ENCODE data around the gene GRM4.
A peak's percentile ranks its signal among the peaks of the same experiment; 100 is the strongest.

Gene GRM4

DNA sequence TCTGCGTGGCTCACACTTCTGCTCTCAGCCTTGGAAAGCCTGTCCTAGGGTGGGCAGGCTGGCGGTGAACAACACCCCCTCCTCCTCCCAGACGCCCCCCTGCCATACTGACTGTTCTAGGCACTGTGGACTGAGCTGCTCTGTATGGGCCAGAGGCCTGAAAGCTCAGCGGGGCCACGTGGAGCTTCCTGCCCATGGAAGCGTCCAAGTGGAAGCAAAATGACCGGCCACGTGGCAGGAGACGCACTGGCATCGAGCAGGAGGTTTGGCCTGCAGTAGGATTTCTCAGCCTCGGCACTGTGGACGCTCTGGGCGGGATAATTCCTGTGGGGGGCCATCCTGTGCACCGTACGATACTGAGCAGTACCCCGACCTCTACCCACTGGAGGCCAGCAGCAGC is 88.7 kb downstream of the GRM4 start:
- no peak overlapping the region for H3K4me3 ChIP-seq (replicated peaks; ENCODE audit: low read depth, low read length)
- TF ChIP-seq, protein P1, sequence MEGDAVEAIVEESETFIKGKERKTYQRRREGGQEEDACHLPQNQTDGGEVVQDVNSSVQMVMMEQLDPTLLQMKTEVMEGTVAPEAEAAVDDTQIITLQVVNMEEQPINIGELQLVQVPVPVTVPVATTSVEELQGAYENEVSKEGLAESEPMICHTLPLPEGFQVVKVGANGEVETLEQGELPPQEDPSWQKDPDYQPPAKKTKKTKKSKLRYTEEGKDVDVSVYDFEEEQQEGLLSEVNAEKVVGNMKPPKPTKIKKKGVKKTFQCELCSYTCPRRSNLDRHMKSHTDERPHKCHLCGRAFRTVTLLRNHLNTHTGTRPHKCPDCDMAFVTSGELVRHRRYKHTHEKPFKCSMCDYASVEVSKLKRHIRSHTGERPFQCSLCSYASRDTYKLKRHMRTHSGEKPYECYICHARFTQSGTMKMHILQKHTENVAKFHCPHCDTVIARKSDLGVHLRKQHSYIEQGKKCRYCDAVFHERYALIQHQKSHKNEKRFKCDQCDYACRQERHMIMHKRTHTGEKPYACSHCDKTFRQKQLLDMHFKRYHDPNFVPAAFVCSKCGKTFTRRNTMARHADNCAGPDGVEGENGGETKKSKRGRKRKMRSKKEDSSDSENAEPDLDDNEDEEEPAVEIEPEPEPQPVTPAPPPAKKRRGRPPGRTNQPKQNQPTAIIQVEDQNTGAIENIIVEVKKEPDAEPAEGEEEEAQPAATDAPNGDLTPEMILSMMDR (IDR thresholded peaks at IDR 0.05; ENCODE audit: low read length, missing control alignments): no peak
- DNase-seq (ENCODE audit: low read depth): no peak

DNA sequence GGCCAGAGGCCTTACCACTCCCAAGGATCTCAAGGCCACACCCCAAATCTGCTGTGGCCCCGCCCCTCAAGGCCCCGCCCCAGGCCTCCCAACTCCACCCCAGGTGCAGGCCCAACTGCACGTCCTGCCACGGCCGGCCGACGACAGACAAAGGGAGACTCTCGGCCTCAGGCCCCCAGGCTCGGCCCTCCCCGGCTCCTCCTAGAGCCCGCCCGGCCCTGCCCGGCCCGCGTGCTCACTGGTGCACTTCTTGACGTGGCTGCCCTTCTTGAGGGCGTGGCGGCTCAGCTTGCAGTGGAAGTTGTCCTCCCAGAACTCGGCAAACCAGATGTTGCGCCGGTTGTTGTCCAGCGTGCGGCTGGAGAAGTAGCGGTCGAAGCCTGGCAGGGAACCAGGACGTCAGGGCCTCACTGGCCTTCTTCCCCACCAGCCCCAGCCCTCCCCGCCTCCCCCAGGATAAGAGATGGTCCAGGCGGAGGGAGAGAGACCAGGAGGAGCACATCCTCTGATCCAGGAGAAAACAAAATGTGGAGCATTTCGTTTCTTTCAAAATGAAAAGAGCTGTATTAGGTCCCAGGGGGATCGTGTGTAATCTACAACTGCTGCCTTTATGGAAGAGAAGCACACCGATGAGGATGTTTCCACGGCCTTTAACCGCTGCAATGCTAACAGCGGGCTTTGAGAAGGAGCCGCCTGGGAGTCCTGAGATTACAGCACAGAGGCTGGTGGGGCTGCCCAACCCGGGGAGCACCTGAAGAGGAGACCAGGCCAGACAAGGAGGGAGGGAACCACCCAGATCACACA is 89.4 kb downstream of the GRM4 start:
- no peak overlapping the region for H3K4me3 ChIP-seq (replicated peaks; ENCODE audit: low read depth, low read length)
- peak; percentile 59 for DNase-seq (ENCODE audit: low read depth)
- TF ChIP-seq, protein P1 (IDR thresholded peaks at IDR 0.05; ENCODE audit: low read length, missing control alignments): no peak

DNA sequence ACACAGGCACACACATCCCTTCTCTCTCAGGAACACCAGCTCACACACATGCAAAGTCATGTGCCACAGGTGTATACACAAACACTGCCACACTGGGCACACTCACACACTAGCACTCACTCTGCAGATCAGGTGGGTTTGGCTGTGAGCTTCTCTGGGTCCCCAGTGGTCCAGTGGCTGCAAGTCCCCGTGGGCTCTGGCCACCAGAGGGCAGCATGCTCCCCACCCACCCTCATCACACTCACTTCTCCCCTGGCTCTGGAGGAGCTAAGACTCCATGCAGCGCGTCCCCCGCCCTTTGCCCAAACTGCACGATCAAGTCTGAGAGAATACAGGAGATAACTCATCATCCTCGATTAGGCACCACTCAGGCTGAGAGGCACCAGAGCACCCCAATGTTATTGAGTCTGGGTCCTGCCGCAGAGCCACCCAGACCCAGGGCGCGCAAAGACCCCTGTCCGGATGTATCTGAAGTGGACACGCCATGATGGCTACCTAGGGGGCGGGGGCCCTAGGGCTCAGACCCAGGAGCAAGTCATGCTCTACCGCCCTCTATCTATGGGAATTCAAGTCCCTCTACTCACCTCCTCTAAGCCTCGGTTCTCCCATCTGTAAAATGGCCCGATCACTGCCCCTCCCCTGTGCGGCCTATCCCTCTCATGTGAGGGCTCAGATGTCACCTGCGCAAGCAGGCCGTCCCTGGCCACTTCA is 90.5 kb downstream of the GRM4 start:
- no peak overlapping the region for H3K4me3 ChIP-seq (replicated peaks; ENCODE audit: low read depth, low read length)
- TF ChIP-seq, protein P1 (IDR thresholded peaks at IDR 0.05; ENCODE audit: low read length, missing control alignments): peak; percentile 86
- DNase-seq (ENCODE audit: low read depth): peak; percentile 65

DNA sequence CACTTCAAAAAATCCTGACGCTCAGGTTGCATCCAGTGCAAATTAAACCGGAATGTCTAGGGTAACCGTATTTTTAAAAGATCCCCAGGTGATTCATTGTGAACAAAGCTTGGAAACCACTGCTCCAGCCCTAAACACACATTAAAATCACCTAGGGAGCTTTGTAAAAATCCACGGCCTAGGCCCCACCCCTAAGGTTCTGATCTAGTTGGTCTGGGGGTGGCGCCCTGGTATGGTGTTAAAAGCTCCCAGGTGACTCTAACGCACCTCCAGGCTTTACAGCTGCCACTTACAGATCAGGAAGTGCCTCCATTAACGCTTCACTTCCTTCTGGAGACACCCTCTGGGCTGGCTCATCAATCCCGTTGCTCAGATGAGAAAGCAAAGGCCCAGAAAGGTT is 92.2 kb downstream of the GRM4 start:
- no peak overlapping the region for H3K4me3 ChIP-seq (replicated peaks; ENCODE audit: low read depth, low read length)
- TF ChIP-seq, protein P1 (IDR thresholded peaks at IDR 0.05; ENCODE audit: low read length, missing control alignments): no peak
- no peak for DNase-seq (ENCODE audit: low read depth)

DNA sequence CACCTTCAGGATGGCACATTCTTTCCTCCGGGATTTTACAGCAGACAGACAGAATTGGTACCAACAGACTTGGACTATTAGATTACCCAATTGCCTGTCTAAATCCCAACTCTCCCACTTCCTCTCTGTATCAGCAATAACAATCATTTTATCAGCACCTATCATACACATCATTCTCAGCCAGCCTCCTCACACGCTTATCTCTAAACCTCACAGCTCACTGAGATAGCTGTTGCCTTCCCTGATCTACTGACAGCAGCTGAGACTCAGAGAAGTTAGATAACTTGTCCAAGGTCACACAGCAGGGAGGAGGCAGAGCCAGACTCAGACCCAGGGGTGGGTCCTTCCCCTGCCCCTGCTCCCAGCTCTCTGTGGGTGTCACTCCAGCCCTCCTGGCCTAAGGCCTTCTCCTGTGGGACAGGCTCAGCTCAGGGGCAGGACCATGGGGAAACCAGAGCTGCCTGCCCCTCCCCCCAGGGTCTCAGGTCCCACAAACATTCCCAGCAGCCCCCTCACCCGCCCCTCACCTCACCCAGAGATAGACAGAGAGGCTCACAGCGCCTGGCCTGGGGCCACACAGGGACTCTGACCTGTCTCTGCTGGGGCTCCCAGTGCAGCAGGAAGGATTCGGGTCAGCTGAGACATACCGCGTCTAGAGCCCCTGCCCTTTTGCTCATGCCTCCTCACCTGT is 92.8 kb downstream of the GRM4 start:
- TF ChIP-seq, protein P1 (IDR thresholded peaks at IDR 0.05; ENCODE audit: low read length, missing control alignments): no peak
- DNase-seq (ENCODE audit: low read depth): no peak
- H3K4me3 ChIP-seq (replicated peaks; ENCODE audit: low read depth, low read length): no peak overlapping the region

DNA sequence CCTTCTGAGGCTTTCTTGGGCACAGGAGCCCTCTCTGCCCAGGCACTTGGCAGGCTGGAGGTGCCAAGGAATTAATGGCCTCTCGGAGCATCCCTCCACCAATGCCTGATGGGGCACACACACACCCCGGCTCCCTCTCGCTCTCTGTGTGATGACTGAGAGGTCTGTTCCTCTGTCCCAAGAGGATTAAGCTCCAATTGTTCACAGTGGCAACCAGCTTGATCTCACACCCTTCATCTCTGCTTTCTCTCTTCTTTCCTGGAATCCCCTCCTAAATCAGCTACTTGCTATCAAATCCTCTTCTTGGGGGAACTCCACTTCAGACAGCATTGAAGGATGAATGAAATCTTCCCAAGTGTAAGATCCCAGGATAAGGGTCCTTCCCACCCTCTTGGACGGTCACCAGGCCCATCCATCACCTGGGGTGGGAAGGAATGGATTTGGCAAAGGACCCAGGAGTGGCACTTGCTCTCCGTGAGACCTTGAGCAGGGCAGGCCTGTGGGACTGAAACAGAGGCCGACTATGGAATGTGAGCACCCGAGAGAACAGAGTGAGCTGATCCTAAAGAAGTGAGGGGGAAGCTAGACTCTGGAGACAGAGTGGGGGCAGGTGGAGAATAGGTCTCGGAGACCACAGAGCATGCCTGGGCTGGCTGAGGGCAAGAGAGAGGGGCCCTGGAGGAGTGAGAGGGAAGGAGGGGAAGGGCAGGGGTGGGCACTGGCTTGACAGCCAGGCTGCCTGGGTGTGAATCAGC is 93.6 kb downstream of the GRM4 start:
- no peak for DNase-seq (ENCODE audit: low read depth)
- H3K4me3 ChIP-seq (replicated peaks; ENCODE audit: low read depth, low read length): no peak overlapping the region
- TF ChIP-seq, protein P1 (IDR thresholded peaks at IDR 0.05; ENCODE audit: low read length, missing control alignments): no peak
